IMR-90 (cell line): ENCODE data around the gene POFUT1.

ENCODE experiments used
- ELK1 ChIP-seq: fragments of 150-350 bp; IDR thresholded peaks from 2 replicates; pipeline ENCODE4 v1.6.1; 2016; ENCODE audit warnings: low read depth, mild to moderate bottlenecking, low read length, moderate library complexity, borderline replicate concordance
- MXI1 ChIP-seq: IDR thresholded peaks from 2 replicates; pipeline ENCODE4 v1.6.1; 2012; ENCODE audit warnings: low read depth, mild to moderate bottlenecking, low read length, moderate library complexity, borderline replicate concordance
- POLR2A ChIP-seq: IDR thresholded peaks from 2 replicates; pipeline ENCODE4 v1.6.1; 2012; ENCODE audit warnings: mild to moderate bottlenecking, low read depth, low read length
- USF2 ChIP-seq: fragments of 150-350 bp; IDR thresholded peaks from 2 replicates; pipeline ENCODE4 v1.6.1; 2017; ENCODE audit warnings: mild to moderate bottlenecking, antibody characterized with exemption, low read length, low read depth
- TF ChIP-seq, protein P1 (sequence below): conservative IDR thresholded peaks from 2 replicates; pipeline ENCODE4 v1.5.1; 2012; ENCODE audit warnings: mild to moderate bottlenecking, low read depth, low read length, improper control_type of control experiment

DNA sequence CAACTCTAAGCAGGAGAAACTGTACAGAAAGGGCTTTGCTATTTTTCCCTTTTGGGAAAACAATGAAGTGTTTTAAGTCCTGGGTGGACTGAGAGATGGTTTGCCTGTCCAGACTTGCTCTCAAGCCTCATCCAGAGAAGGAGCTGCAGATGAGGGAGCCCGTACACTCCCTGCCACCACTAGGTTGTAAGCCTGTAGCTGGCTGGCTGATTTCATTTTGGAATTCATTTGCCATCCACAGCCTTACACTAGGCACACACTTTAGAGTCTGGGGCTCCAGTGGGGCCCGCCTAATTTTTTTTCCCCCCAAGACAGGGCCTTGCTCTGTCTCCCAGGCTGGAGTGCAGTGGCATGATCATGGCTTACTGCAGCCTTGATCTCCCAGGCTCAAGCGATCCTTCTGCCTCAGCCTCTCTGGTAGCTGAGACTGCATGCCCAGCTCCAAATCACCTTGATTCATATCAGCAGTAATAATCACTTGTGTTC is 28.4 kb downstream of the POFUT1 start:
- TF ChIP-seq MXI1 (no peak), POLR2A (no peak), USF2 (no peak), ELK1 (no peak)
- TF ChIP-seq, protein P1, sequence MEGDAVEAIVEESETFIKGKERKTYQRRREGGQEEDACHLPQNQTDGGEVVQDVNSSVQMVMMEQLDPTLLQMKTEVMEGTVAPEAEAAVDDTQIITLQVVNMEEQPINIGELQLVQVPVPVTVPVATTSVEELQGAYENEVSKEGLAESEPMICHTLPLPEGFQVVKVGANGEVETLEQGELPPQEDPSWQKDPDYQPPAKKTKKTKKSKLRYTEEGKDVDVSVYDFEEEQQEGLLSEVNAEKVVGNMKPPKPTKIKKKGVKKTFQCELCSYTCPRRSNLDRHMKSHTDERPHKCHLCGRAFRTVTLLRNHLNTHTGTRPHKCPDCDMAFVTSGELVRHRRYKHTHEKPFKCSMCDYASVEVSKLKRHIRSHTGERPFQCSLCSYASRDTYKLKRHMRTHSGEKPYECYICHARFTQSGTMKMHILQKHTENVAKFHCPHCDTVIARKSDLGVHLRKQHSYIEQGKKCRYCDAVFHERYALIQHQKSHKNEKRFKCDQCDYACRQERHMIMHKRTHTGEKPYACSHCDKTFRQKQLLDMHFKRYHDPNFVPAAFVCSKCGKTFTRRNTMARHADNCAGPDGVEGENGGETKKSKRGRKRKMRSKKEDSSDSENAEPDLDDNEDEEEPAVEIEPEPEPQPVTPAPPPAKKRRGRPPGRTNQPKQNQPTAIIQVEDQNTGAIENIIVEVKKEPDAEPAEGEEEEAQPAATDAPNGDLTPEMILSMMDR = no peak
